ENCODE measurements around the gene LRIG2. TPM values are rescaled to one million over a fixed set of nuclear protein-coding genes. Genes with fewer than 3 reads are reported as not detected.
"Not testable (repeated sequence)": the region's sequence is repeated elsewhere in the genome, so short reads cannot be mapped to it uniquely, and the experiment has no call there.

The LRIG2 gene
- total RNA-seq (10 to 100 TPM in 1 of 2 donors, 1 to 10 TPM in 1; 9.4 to 11.9 TPM), polyA plus RNA-seq (1 to 10 TPM; 1.3 to 2.6 TPM)

DNA sequence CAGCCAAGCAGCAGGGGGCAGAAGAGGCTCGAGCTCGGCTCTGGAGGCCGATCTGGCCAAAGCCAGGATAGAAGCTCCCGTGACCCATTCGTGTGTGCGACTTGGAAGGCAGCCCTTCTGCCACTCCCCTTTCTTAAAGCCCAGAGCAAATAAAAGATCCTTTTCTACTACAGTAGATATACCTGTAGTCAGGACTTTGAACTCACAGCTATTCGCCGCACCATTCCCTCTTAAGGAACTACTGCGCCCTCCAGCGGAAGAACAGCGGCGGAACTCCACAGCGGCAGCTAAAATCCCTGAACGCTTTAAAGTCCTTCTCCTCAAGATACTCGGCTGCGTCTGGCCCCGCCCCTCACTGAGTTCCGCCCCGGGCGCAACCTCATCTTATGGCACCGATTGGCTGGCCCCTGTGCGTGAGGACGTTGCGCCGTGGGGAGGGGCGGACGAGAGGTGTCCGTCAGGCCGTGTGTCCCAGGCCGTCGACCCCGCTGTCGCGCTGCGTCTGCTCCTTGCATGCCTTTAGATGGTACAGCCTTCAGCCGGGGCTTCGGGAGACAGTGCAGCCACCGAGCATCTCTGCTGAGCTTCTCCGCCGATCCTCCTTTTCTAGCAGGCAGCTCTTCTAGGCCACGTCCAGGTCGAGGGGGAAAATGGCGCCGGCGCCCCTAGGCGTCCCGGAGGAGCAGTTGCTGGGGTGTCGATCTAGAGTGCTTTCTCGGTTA is at the start of gene LRIG2:
LRIG2 (plus strand) TSS at position 442 of the 722 bp plus-strand sequence; CDS start at position 651, 209 bp downstream.
- peaks cover 5 to 21% (median 15%) of the 10 kb centered on the region in 4 donors for H3K4me1 ChIP-seq (ENCODE audit: control insufficient read depth in 4 of 4, insufficient read depth in 4 of 4, low read length in 3 of 4)
- WGBS: under 1% methylated on average over 49 of the region's 49 CpGs
- TF ChIP-seq CTCF (IDR thresholded peaks at IDR 0.05; ENCODE audit: low read depth, low read length, missing input control): peak; percentile 54
- TF ChIP-seq JUND (IDR thresholded peaks at IDR 0.05): peak; percentile 85
- TF ChIP-seq FOXA1 (IDR thresholded peaks at IDR 0.05): peak; percentile 4
- TF ChIP-seq, protein P1, sequence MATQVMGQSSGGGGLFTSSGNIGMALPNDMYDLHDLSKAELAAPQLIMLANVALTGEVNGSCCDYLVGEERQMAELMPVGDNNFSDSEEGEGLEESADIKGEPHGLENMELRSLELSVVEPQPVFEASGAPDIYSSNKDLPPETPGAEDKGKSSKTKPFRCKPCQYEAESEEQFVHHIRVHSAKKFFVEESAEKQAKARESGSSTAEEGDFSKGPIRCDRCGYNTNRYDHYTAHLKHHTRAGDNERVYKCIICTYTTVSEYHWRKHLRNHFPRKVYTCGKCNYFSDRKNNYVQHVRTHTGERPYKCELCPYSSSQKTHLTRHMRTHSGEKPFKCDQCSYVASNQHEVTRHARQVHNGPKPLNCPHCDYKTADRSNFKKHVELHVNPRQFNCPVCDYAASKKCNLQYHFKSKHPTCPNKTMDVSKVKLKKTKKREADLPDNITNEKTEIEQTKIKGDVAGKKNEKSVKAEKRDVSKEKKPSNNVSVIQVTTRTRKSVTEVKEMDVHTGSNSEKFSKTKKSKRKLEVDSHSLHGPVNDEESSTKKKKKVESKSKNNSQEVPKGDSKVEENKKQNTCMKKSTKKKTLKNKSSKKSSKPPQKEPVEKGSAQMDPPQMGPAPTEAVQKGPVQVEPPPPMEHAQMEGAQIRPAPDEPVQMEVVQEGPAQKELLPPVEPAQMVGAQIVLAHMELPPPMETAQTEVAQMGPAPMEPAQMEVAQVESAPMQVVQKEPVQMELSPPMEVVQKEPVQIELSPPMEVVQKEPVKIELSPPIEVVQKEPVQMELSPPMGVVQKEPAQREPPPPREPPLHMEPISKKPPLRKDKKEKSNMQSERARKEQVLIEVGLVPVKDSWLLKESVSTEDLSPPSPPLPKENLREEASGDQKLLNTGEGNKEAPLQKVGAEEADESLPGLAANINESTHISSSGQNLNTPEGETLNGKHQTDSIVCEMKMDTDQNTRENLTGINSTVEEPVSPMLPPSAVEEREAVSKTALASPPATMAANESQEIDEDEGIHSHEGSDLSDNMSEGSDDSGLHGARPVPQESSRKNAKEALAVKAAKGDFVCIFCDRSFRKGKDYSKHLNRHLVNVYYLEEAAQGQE (IDR thresholded peaks at IDR 0.05): peak; percentile 48
- TF ChIP-seq EGR1 (IDR thresholded peaks at IDR 0.05; ENCODE audit: low read depth in 2 of 2): no peak
- peak; percentile 95 for TF ChIP-seq YY1 (IDR thresholded peaks at IDR 0.05)
- peak; percentile 32 for TF ChIP-seq HNF4G (IDR thresholded peaks at IDR 0.05)
- TF ChIP-seq, protein P2, sequence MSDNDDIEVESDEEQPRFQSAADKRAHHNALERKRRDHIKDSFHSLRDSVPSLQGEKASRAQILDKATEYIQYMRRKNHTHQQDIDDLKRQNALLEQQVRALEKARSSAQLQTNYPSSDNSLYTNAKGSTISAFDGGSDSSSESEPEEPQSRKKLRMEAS (IDR thresholded peaks at IDR 0.05): no peak
- TF ChIP-seq SP1 (IDR thresholded peaks at IDR 0.05): peak; percentile 75
- no peak for TF ChIP-seq ATF3 (IDR thresholded peaks at IDR 0.05)
- TF ChIP-seq GABPA (IDR thresholded peaks at IDR 0.05 in 1 of 2, conservative IDR thresholded peaks at IDR 0.05 in 1 of 2): peak in 1 of 2 donors; percentile 24
- peak; percentile 78 to 80 for TF ChIP-seq RAD21 (IDR thresholded peaks at IDR 0.05)
- TF ChIP-seq, protein P3, sequence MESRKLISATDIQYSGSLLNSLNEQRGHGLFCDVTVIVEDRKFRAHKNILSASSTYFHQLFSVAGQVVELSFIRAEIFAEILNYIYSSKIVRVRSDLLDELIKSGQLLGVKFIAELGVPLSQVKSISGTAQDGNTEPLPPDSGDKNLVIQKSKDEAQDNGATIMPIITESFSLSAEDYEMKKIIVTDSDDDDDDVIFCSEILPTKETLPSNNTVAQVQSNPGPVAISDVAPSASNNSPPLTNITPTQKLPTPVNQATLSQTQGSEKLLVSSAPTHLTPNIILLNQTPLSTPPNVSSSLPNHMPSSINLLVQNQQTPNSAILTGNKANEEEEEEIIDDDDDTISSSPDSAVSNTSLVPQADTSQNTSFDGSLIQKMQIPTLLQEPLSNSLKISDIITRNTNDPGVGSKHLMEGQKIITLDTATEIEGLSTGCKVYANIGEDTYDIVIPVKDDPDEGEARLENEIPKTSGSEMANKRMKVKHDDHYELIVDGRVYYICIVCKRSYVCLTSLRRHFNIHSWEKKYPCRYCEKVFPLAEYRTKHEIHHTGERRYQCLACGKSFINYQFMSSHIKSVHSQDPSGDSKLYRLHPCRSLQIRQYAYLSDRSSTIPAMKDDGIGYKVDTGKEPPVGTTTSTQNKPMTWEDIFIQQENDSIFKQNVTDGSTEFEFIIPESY (IDR thresholded peaks at IDR 0.05): peak; percentile 33
- peak; percentile 65 to 84 for TF ChIP-seq HNF4A (conservative IDR thresholded peaks at IDR 0.05)
- no peak for TF ChIP-seq FOXA2 (IDR thresholded peaks at IDR 0.05)
- peak; percentile 59 for TF ChIP-seq NR2F2 (IDR thresholded peaks at IDR 0.05)
- peak; percentile 87 to 96 for TF ChIP-seq RXRA (IDR thresholded peaks at IDR 0.05)
- H3K4me3 ChIP-seq (ENCODE audit: low read depth in 1 of 3, low read length in 3 of 3): peak within 1 kb of the TSS; percentile 75 to 90 (median 89)
- no peaks in the 10 kb centered on the region for H3K9me3 ChIP-seq (ENCODE audit: control insufficient read depth in 4 of 4, low read length in 3 of 4)
- H3K9ac ChIP-seq (ENCODE audit: low read depth in 1 of 2, low read length in 2 of 2): peak within 1 kb of the TSS; percentile 75 to 76
- peak within 1 kb of the TSS; percentile 82 to 92 for H3K27ac ChIP-seq (ENCODE audit: low read depth in 1 of 2, low read length in 2 of 2)
- no peaks in the 10 kb centered on the region for H3K27me3 ChIP-seq (ENCODE audit: control insufficient read depth in 4 of 4, insufficient read depth in 4 of 4, low read length in 3 of 4)
- H3K36me3 ChIP-seq (ENCODE audit: control insufficient read depth in 4 of 4, insufficient read depth in 3 of 4, low read depth in 1 of 4, low read length in 3 of 4): peaks cover 0 to under 1% (median 0%) of the 10 kb centered on the region in 4 donors
- peak; percentile 95 for DNase-seq (ENCODE audit: low spot score)

DNA sequence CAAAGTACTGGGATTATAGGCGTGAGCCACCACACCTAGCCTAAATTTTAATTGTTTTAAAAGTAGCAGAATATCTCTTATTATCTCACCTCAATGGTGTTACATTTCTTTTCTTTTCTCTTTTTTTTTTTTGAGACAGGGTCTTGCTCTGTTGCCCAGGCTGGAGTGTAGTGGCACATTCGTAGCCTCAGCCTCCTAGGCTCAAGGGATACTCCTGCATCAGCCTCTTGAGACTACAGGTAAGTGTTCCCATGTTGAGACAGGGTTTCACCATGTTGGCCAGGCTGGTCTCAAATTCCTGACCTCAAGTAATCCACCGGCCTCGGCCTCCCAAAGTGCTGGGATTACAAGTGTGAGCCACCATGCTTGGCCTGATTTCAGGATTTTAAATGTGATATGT is 49.7 kb upstream of the LRIG2 start:
- not testable (repeated sequence) for H3K27ac ChIP-seq (ENCODE audit: low read depth in 1 of 2, low read length in 2 of 2); H3K4me3 ChIP-seq (ENCODE audit: low read depth in 1 of 3, low read length in 3 of 3); H3K36me3 ChIP-seq (ENCODE audit: control insufficient read depth in 4 of 4, insufficient read depth in 3 of 4, low read depth in 1 of 4, low read length in 3 of 4); H3K9me3 ChIP-seq (ENCODE audit: control insufficient read depth in 4 of 4, low read length in 3 of 4); H3K9ac ChIP-seq (ENCODE audit: low read depth in 1 of 2, low read length in 2 of 2); H3K27me3 ChIP-seq (ENCODE audit: control insufficient read depth in 4 of 4, insufficient read depth in 4 of 4, low read length in 3 of 4); DNase-seq (ENCODE audit: low spot score)
- peaks cover 4 to 29% (median 25%) of the 10 kb centered on the region in 4 donors for H3K4me1 ChIP-seq (ENCODE audit: control insufficient read depth in 4 of 4, insufficient read depth in 4 of 4, low read length in 3 of 4)
- WGBS: 99% methylated on average over 4 of the region's 4 CpGs
